Jurkat, Clone E6-1 (cell line): ENCODE results near the gene UGT1A5.

ENCODE experiments used
- DNase-seq: peaks from one replicate; pipeline ENCODE4 v3.0.0-alpha.2; 2011; ENCODE audit warnings: low read depth, low spot score
- H3K4me3 ChIP-seq: 2 replicates; pipeline ENCODE4 v1.5.1; 2011; ENCODE audit warnings: mild to moderate bottlenecking, low read length, control low read depth, moderate library complexity

UGT1A5 gene

GRCh38 chr2:233766416-233766815 is 53.7 kb downstream of the UGT1A5 start:
- no peak for DNase-seq
- H3K4me3 ChIP-seq: no peak overlapping the region

- no peak overlapping the region for H3K4me3 ChIP-seq
- DNase-seq: no peak
These were observed 55.4 kb downstream of the UGT1A5 start for GRCh38 chr2:233768076-233768475.

GRCh38 chr2:233769260-233769659 is 56.6 kb downstream of the UGT1A5 start:
- H3K4me3 ChIP-seq: no peak overlapping the region
- DNase-seq: no peak

GRCh38 chr2:233772153-233772552 is 59.4 kb downstream of the UGT1A5 start:
- no peak for DNase-seq
- H3K4me3 ChIP-seq: no peak overlapping the region

GRCh38 chr2:233772583-233772982 is 59.9 kb downstream of the UGT1A5 start:
- no peak overlapping the region for H3K4me3 ChIP-seq
- no peak for DNase-seq

- H3K4me3 ChIP-seq: no peak overlapping the region
These were observed 61.1 kb downstream of the UGT1A5 start for GRCh38 chr2:233773854-233774253.

GRCh38 chr2:233775414-233775813 is 62.7 kb downstream of the UGT1A5 start:
- no peak for DNase-seq
- H3K4me3 ChIP-seq: no peak overlapping the region

More at GRCh38 chr2:233773854-233774253, 61.1 kb downstream of the UGT1A5 start:
- DNase-seq: no peak

GRCh38 chr2:233778030-233778429 is 65.3 kb downstream of the UGT1A5 start, which contains the start of gene MROH2A:
Gene MROH2A, plus strand, starts transcription at chr2:233778330. Its CDS starts 1,029 bp downstream, at chr2:233779359.
- DNase-seq: no peak
- H3K4me3 ChIP-seq: no peak within 1 kb of the TSS

GRCh38 chr2:233779722-233780121 is 67.0 kb downstream of the UGT1A5 start:
- DNase-seq: no peak

GRCh38 chr2:233780771-233781170 is 68.1 kb downstream of the UGT1A5 start:
- H3K4me3 ChIP-seq: no peak overlapping the region
- DNase-seq: no peak

More at GRCh38 chr2:233779722-233780121, 67.0 kb downstream of the UGT1A5 start:
- no peak overlapping the region for H3K4me3 ChIP-seq

GRCh38 chr2:233789554-233789953 is 76.8 kb downstream of the UGT1A5 start:
- DNase-seq: no peak
- no peak overlapping the region for H3K4me3 ChIP-seq

GRCh38 chr2:233791151-233791882 is 78.6 kb downstream of the UGT1A5 start:
- DNase-seq: no peak
- H3K4me3 ChIP-seq: no peak overlapping the region

- H3K4me3 ChIP-seq: no peak overlapping the region
- no peak for DNase-seq
These were observed 79.2 kb downstream of the UGT1A5 start for GRCh38 chr2:233791883-233792329.

- no peak for DNase-seq
- H3K4me3 ChIP-seq: no peak overlapping the region
These were observed 80.0 kb downstream of the UGT1A5 start for GRCh38 chr2:233792720-233793119.

- no peak for DNase-seq
- H3K4me3 ChIP-seq: no peak overlapping the region
These were observed 80.9 kb downstream of the UGT1A5 start for GRCh38 chr2:233793465-233794127.

GRCh38 chr2:233794128-233794658 is 81.5 kb downstream of the UGT1A5 start:
- no peak overlapping the region for H3K4me3 ChIP-seq
- DNase-seq: no peak

- DNase-seq: no peak
- no peak overlapping the region for H3K4me3 ChIP-seq
These were observed 83.0 kb downstream of the UGT1A5 start for GRCh38 chr2:233795735-233796171.

GRCh38 chr2:233796254-233796653 is 83.5 kb downstream of the UGT1A5 start:
- no peak for DNase-seq
- no peak overlapping the region for H3K4me3 ChIP-seq

GRCh38 chr2:233798335-233799086 is 85.8 kb downstream of the UGT1A5 start:
- DNase-seq: no peak

More at GRCh38 chr2:233798335-233799086, 85.8 kb downstream of the UGT1A5 start:
- no peak overlapping the region for H3K4me3 ChIP-seq
